GM12873 (cell line): ENCODE data around the gene CAPN10.

Experiments used
- TF ChIP-seq, protein P1 (sequence below): IDR thresholded peaks from 2 replicates; pipeline ENCODE4 v1.5.1; 2012; ENCODE audit warnings: low read depth, mild to moderate bottlenecking, moderate library complexity, low read length, control low read depth; ENCODE audit not compliant: insufficient read depth; ENCODE audit errors: missing control alignments

CAPN10 gene

DNA sequence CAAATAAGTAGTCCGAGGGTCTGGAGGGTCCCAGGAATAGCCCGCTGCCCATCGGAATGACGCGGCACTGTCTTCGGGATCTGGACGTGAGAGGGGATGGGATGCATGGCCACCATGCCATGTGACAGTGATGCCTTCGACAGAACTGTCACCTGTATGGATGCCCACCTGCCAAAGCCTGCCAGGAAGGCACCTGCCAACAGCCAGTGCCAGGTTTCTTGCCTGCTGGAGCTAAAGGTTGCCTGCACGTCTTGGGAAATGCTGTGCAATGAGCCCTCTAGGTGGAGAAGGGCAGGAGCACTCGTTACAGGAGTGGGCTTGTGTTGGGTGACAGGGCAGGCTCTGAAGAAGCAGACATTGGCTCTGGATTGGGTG, 59.3 kb downstream of the CAPN10 start:
- TF ChIP-seq, protein P1, sequence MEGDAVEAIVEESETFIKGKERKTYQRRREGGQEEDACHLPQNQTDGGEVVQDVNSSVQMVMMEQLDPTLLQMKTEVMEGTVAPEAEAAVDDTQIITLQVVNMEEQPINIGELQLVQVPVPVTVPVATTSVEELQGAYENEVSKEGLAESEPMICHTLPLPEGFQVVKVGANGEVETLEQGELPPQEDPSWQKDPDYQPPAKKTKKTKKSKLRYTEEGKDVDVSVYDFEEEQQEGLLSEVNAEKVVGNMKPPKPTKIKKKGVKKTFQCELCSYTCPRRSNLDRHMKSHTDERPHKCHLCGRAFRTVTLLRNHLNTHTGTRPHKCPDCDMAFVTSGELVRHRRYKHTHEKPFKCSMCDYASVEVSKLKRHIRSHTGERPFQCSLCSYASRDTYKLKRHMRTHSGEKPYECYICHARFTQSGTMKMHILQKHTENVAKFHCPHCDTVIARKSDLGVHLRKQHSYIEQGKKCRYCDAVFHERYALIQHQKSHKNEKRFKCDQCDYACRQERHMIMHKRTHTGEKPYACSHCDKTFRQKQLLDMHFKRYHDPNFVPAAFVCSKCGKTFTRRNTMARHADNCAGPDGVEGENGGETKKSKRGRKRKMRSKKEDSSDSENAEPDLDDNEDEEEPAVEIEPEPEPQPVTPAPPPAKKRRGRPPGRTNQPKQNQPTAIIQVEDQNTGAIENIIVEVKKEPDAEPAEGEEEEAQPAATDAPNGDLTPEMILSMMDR: no peak

DNA sequence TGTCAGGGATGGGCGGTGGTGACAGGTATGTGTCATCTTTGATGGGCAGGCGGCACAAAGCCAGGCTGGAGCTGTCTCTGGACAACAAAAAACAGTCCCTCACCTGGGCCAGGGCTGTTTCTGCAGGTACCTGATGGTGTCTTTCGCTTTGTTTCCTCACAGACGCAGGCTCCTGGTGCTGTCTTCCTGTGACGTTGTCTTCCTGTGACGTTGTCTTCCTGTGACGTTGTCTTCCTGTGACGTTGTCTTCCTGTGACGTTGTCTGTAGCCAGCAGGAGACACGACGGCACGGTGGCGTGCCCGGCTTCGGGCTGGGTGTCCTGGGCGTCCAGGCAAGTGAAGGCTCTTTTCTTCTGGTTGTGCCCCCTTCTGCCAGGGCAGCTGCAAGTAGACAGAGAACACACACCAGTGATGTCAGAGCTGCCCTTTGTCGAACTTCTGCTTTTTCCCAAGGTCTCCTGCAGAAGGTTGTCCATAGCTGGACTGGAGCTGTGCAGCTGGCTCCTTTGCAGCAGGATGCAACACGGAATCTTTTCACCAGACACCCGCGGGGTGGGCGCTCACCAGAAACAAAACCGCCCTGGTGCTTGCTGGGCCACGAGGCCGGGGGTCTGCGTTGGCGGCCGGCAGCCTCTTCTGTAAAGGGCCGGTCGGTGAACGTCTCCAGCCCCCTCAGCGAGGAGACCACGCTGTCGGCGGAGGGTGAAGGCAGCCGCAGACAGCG, 59.8 kb downstream of the CAPN10 start:
- TF ChIP-seq, protein P1: no peak

DNA sequence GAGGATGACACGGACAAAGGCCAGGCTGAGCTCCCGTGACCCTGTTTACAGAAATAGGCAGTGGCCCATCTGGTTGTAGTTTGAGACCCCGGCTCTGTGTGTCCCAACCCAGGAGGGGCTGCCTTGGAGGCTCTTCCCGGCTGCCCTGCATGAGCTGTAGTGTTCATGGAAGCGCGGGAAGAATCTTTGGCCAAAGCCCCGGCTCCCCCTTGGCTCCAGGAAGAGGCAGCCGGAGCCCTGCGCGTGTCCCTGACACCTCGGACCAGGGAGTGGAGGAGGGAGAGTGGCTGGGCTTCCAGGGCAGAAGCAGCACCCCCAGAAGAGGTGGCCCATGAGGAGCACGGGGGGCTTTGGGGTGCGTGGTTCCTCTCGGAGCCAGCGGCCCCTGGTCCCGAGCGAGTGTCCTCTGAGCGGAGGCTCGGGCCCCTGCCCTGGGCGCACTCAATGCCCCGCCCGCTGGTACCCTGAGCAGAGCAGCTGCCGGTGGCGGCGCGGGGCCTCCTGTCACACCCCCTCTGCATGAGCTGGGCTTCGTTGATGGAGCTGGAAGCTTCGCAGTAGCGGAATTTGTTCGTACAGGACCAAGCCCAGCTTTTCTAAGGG, 60.5 kb downstream of the CAPN10 start:
- TF ChIP-seq, protein P1: no peak

- TF ChIP-seq, protein P1: no peak
These were observed 61.1 kb downstream of the CAPN10 start for GRCh38 chr2:240647503-240648154.

- TF ChIP-seq, protein P1: no peak
These were observed 61.7 kb downstream of the CAPN10 start for GRCh38 chr2:240648155-240648649.
